Measurements from ENCODE around the gene TBCEL.

TBCEL gene

GRCh38 chr11:121067962-121068647 lies 44.2 kb downstream of the TBCEL start:
- H3K4me1 ChIP-seq (ENCODE audit: control insufficient read depth, insufficient read depth, low read length): no peaks in the 10 kb centered on the region
- H3K9me3 ChIP-seq (ENCODE audit: control insufficient read depth, insufficient read depth, low read length): no peaks in the 10 kb centered on the region
- no peaks in the 10 kb centered on the region for H3K27me3 ChIP-seq (ENCODE audit: control insufficient read depth, insufficient read depth, low read length)
- H3K4me3 ChIP-seq (ENCODE audit: low read depth, low read length): no peak overlapping the region
- H3K36me3 ChIP-seq (ENCODE audit: control insufficient read depth, insufficient read depth, low read length): no peaks in the 10 kb centered on the region
- no peak overlapping the region for H3K9ac ChIP-seq (ENCODE audit: low read depth, low read length)

- Histone ChIP-seq H3K9me3 (ENCODE audit: control insufficient read depth, insufficient read depth, low read length) (no peaks in the 10 kb centered on the region), H3K4me1 (ENCODE audit: control insufficient read depth, insufficient read depth, low read length) (no peaks in the 10 kb centered on the region), H3K27me3 (ENCODE audit: control insufficient read depth, insufficient read depth, low read length) (no peaks in the 10 kb centered on the region), H3K36me3 (ENCODE audit: control insufficient read depth, insufficient read depth, low read length) (no peaks in the 10 kb centered on the region), H3K9ac (ENCODE audit: low read depth, low read length) (no peak overlapping the region), H3K4me3 (ENCODE audit: low read depth, low read length) (no peak overlapping the region)
Measured at GRCh38 chr11:121068787-121069186, 44.9 kb downstream of the TBCEL start.

DNA sequence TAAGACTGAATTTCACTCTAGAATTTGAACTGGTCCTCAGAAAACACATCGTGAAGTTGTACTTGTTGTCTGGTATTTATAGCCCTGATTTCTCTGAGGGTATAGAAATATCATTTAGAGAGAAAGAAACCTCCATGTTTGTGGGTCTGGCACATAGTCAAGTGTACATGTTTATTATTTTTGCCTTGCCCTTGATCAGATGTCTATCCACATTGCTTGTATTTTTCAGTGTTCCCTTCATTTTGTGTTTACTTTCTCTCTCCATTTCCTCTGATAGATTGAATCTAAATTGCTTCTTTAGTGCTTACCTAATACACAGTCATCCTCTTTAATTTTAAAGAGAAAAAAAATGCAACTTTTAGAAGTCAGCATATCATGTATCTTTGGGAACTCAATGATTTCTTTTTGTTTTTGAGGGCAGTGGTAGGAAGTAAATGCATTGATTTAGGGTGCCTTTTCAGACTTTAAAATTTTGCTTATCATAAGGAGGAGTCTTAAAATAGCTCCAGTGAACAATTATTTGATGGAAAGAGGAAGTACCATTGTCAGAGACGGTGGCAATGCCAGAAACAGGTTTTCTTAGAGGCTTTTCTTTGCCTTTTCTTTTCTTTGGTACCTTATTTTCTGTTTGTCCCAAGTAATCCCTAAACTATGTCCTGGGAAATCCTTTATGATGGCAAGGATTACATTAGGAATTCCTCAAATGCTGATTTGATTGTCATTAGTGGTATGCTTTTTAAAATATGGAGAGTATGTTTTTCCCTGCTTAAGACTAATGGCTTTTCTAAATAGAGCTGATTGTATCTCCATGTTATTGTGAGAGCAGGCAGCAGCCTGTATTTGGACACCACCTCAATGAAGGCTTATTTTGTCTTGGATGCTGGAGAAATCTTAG lies 47.3 kb downstream of the TBCEL start:
- H3K27me3 ChIP-seq (ENCODE audit: control insufficient read depth, insufficient read depth, low read length): no peaks in the 10 kb centered on the region
- no peak overlapping the region for H3K9ac ChIP-seq (ENCODE audit: low read depth, low read length)
- no peak overlapping the region for H3K4me3 ChIP-seq (ENCODE audit: low read depth, low read length)
- no peaks in the 10 kb centered on the region for H3K9me3 ChIP-seq (ENCODE audit: control insufficient read depth, insufficient read depth, low read length)
- H3K4me1 ChIP-seq (ENCODE audit: control insufficient read depth, insufficient read depth, low read length): no peaks in the 10 kb centered on the region
- no peaks in the 10 kb centered on the region for H3K36me3 ChIP-seq (ENCODE audit: control insufficient read depth, insufficient read depth, low read length)

- Histone ChIP-seq H3K4me1 (ENCODE audit: control insufficient read depth, insufficient read depth, low read length) (no peaks in the 10 kb centered on the region), H3K9me3 (ENCODE audit: control insufficient read depth, insufficient read depth, low read length) (no peaks in the 10 kb centered on the region), H3K9ac (ENCODE audit: low read depth, low read length) (no peak overlapping the region), H3K4me3 (ENCODE audit: low read depth, low read length) (no peak overlapping the region), H3K36me3 (ENCODE audit: control insufficient read depth, insufficient read depth, low read length) (no peaks in the 10 kb centered on the region), H3K27me3 (ENCODE audit: control insufficient read depth, insufficient read depth, low read length) (no peaks in the 10 kb centered on the region)
Measured at GRCh38 chr11:121071846-121072450, 48.0 kb downstream of the TBCEL start.

DNA sequence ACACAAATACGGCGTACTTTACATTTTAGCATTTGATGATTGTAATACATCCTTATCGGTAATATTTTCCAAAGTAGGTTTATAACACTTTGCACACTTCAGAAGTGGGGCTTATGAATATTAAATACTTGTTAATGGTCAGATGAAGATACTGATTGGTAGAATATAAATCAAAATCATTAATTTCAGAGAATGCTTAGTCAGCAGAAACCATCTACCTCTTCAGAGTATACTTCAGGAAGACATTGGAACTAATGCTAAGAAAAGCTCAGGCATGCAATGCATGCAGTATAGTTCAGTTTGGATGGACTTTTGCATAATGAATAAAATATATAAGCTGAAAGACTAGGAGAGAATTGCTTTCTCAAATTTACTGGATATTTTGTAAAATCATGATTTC lies 57.4 kb downstream of the TBCEL start:
- H3K4me3 ChIP-seq (ENCODE audit: low read depth, low read length): no peak overlapping the region

DNA sequence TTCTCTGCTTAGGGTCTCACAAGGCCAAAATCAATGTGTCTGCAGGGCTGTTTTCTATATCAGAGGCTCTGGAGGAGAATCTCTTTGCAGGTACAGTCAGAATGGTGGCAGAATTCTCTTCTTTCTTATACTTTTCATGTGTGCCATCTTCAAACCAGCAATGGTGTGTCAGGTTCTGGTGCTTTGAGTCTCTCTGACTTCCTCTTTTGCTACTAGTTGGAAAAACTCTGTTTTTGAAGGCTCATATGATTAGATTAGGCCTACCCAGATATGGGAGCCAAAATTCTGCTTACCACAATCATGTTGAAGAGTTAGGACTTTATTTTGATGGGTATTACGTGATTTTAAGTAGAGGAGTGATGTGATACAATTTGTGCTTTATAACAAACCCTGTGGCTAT lies 58.3 kb downstream of the TBCEL start:
- Histone ChIP-seq H3K9me3 (ENCODE audit: control insufficient read depth, insufficient read depth, low read length) (no peaks in the 10 kb centered on the region), H3K4me1 (ENCODE audit: control insufficient read depth, insufficient read depth, low read length) (no peaks in the 10 kb centered on the region), H3K9ac (ENCODE audit: low read depth, low read length) (no peak overlapping the region), H3K36me3 (ENCODE audit: control insufficient read depth, insufficient read depth, low read length) (no peaks in the 10 kb centered on the region), H3K27me3 (ENCODE audit: control insufficient read depth, insufficient read depth, low read length) (no peaks in the 10 kb centered on the region), H3K4me3 (ENCODE audit: low read depth, low read length) (no peak overlapping the region)

More for the DNA sequence above, 57.4 kb downstream of the TBCEL start:
- Histone ChIP-seq H3K9me3 (ENCODE audit: control insufficient read depth, insufficient read depth, low read length) (no peaks in the 10 kb centered on the region), H3K36me3 (ENCODE audit: control insufficient read depth, insufficient read depth, low read length) (no peaks in the 10 kb centered on the region), H3K27me3 (ENCODE audit: control insufficient read depth, insufficient read depth, low read length) (no peaks in the 10 kb centered on the region), H3K9ac (ENCODE audit: low read depth, low read length) (no peak overlapping the region), H3K4me1 (ENCODE audit: control insufficient read depth, insufficient read depth, low read length) (no peaks in the 10 kb centered on the region)

- Histone ChIP-seq H3K9me3 (ENCODE audit: control insufficient read depth, insufficient read depth, low read length) (no peaks in the 10 kb centered on the region), H3K9ac (ENCODE audit: low read depth, low read length) (no peak overlapping the region), H3K36me3 (ENCODE audit: control insufficient read depth, insufficient read depth, low read length) (no peaks in the 10 kb centered on the region), H3K4me3 (ENCODE audit: low read depth, low read length) (no peak overlapping the region), H3K4me1 (ENCODE audit: control insufficient read depth, insufficient read depth, low read length) (no peaks in the 10 kb centered on the region), H3K27me3 (ENCODE audit: control insufficient read depth, insufficient read depth, low read length) (no peaks in the 10 kb centered on the region)
Measured at GRCh38 chr11:121082670-121083069, 58.8 kb downstream of the TBCEL start.

GRCh38 chr11:121086866-121087265 lies 63.0 kb downstream of the TBCEL start:
- H3K36me3 ChIP-seq (ENCODE audit: control insufficient read depth, insufficient read depth, low read length): no peaks in the 10 kb centered on the region
- H3K9me3 ChIP-seq (ENCODE audit: control insufficient read depth, insufficient read depth, low read length): no peaks in the 10 kb centered on the region
- H3K4me3 ChIP-seq (ENCODE audit: low read depth, low read length): no peak overlapping the region
- no peaks in the 10 kb centered on the region for H3K27me3 ChIP-seq (ENCODE audit: control insufficient read depth, insufficient read depth, low read length)
- no peaks in the 10 kb centered on the region for H3K4me1 ChIP-seq (ENCODE audit: control insufficient read depth, insufficient read depth, low read length)
- no peak overlapping the region for H3K9ac ChIP-seq (ENCODE audit: low read depth, low read length)

GRCh38 chr11:121089566-121089965 lies 65.7 kb downstream of the TBCEL start:
- H3K36me3 ChIP-seq (ENCODE audit: control insufficient read depth, insufficient read depth, low read length): no peaks in the 10 kb centered on the region
- H3K27me3 ChIP-seq (ENCODE audit: control insufficient read depth, insufficient read depth, low read length): no peaks in the 10 kb centered on the region
- H3K4me1 ChIP-seq (ENCODE audit: control insufficient read depth, insufficient read depth, low read length): no peaks in the 10 kb centered on the region
- no peaks in the 10 kb centered on the region for H3K9me3 ChIP-seq (ENCODE audit: control insufficient read depth, insufficient read depth, low read length)
- H3K4me3 ChIP-seq (ENCODE audit: low read depth, low read length): no peak overlapping the region
- H3K9ac ChIP-seq (ENCODE audit: low read depth, low read length): no peak overlapping the region

GRCh38 chr11:121090145-121090721 lies 66.3 kb downstream of the TBCEL start:
- Histone ChIP-seq H3K9ac (ENCODE audit: low read depth, low read length) (no peak overlapping the region), H3K9me3 (ENCODE audit: control insufficient read depth, insufficient read depth, low read length) (no peaks in the 10 kb centered on the region), H3K4me3 (ENCODE audit: low read depth, low read length) (no peak overlapping the region), H3K36me3 (ENCODE audit: control insufficient read depth, insufficient read depth, low read length) (no peaks in the 10 kb centered on the region), H3K4me1 (ENCODE audit: control insufficient read depth, insufficient read depth, low read length) (no peaks in the 10 kb centered on the region), H3K27me3 (ENCODE audit: control insufficient read depth, insufficient read depth, low read length) (no peaks in the 10 kb centered on the region)

DNA sequence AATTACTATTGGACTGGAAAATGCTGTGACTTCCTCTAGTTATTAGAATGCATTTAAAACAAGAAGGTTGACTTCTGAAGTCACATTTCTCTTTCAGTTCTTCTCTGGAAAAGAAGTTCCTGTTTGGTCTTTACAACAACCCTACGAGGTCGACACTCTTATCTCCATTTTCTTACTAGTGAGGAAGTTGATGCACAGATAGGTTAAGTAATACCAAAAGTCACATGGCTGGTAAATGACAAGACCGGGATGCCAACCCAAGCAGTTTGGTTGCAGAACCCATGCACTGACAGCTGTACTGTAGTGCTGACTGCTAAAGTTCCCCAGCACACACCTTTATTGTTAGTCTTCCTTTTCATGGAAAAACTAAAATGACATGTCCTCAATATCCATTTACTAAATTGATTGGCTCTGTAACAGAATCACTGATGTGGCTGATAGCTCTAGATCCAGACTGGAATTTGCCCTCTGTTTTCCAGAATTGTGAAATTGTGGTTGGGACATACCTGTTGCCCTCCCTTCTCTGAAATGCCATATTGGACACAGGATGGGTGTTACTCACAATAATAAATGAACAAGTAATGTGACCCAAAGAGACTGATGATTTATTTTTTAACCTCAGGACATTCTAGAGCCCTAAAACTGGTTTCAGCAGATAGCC lies 67.7 kb downstream of the TBCEL start:
- Histone ChIP-seq H3K4me1 (ENCODE audit: control insufficient read depth, insufficient read depth, low read length) (no peaks in the 10 kb centered on the region), H3K4me3 (ENCODE audit: low read depth, low read length) (no peak overlapping the region), H3K36me3 (ENCODE audit: control insufficient read depth, insufficient read depth, low read length) (no peaks in the 10 kb centered on the region), H3K9ac (ENCODE audit: low read depth, low read length) (no peak overlapping the region), H3K27me3 (ENCODE audit: control insufficient read depth, insufficient read depth, low read length) (no peaks in the 10 kb centered on the region), H3K9me3 (ENCODE audit: control insufficient read depth, insufficient read depth, low read length) (no peaks in the 10 kb centered on the region)
